ENCODE measurements around the gene TBX18. TPM values are rescaled to one million over a fixed set of nuclear protein-coding genes. Genes with fewer than 3 reads are reported as not detected.

Gene TBX18
- total RNA-seq, 3 donors from 2014 or later, result 0.23 to 1.7 (median 0.82) TPM

GRCh38 chr6:84804720-84805119 is 40.3 kb upstream of the TBX18 start:
- no peaks in the 10 kb centered on the region for H3K9me3 ChIP-seq
- H3K36me3 ChIP-seq (ENCODE audit: low read depth), result no peaks in the 10 kb centered on the region
- DNase-seq (no peak), ATAC-seq (no peak)
- TF ChIP-seq CTCF (IDR thresholded peaks at IDR 0.05), result no peak
- intact Hi-C loops (cut with DNase I, micrococcal nuclease), result no loop called here
- H3K4me3 ChIP-seq, result no peak overlapping the region
- H3K4me1 ChIP-seq (ENCODE audit: low read depth), result no peaks in the 10 kb centered on the region

GRCh38 chr6:84801250-84801649 is 36.9 kb upstream of the TBX18 start:
- Histone ChIP-seq H3K4me1 (ENCODE audit: low read depth) (no peaks in the 10 kb centered on the region), H3K4me3 (no peak overlapping the region), H3K36me3 (ENCODE audit: low read depth) (no peaks in the 10 kb centered on the region), H3K9me3 (no peaks in the 10 kb centered on the region)
- ATAC-seq (no peak), DNase-seq (no peak)
- no peak for TF ChIP-seq CTCF (IDR thresholded peaks at IDR 0.05)
- intact Hi-C loops (cut with DNase I, micrococcal nuclease), result no loop called here

GRCh38 chr6:84798257-84798656 is 33.9 kb upstream of the TBX18 start:
- Histone ChIP-seq H3K4me3 (no peak overlapping the region), H3K9me3 (no peaks in the 10 kb centered on the region), H3K36me3 (ENCODE audit: low read depth) (no peaks in the 10 kb centered on the region), H3K4me1 (ENCODE audit: low read depth) (no peaks in the 10 kb centered on the region)
- intact Hi-C loops (cut with DNase I, micrococcal nuclease), result no loop called here
- DNase-seq (no peak), ATAC-seq (no peak)
- no peak for TF ChIP-seq CTCF (IDR thresholded peaks at IDR 0.05)

GRCh38 chr6:84796343-84796742 is 31.9 kb upstream of the TBX18 start:
- ATAC-seq (no peak), DNase-seq (no peak)
- Histone ChIP-seq H3K4me1 (ENCODE audit: low read depth) (no peaks in the 10 kb centered on the region), H3K4me3 (no peak overlapping the region), H3K36me3 (ENCODE audit: low read depth) (no peaks in the 10 kb centered on the region), H3K9me3 (no peaks in the 10 kb centered on the region)
- intact Hi-C loops (cut with DNase I, micrococcal nuclease), result no loop called here
- no peak for TF ChIP-seq CTCF (IDR thresholded peaks at IDR 0.05)

GRCh38 chr6:84791927-84792326 is 27.5 kb upstream of the TBX18 start:
- TF ChIP-seq CTCF (IDR thresholded peaks at IDR 0.05), result no peak
- Histone ChIP-seq H3K36me3 (ENCODE audit: low read depth) (no peaks in the 10 kb centered on the region), H3K4me1 (ENCODE audit: low read depth) (no peaks in the 10 kb centered on the region), H3K9me3 (no peaks in the 10 kb centered on the region), H3K4me3 (no peak overlapping the region)
- DNase-seq, result no peak
- intact Hi-C loops (cut with DNase I, micrococcal nuclease), result no loop called here
- no peak for ATAC-seq

GRCh38 chr6:84791233-84791632 is 26.8 kb upstream of the TBX18 start:
- TF ChIP-seq CTCF (IDR thresholded peaks at IDR 0.05), result no peak
- no peaks in the 10 kb centered on the region for H3K4me1 ChIP-seq (ENCODE audit: low read depth)
- no peaks in the 10 kb centered on the region for H3K36me3 ChIP-seq (ENCODE audit: low read depth)
- H3K4me3 ChIP-seq, result no peak overlapping the region
- intact Hi-C loops (cut with DNase I, micrococcal nuclease), result no loop called here
- H3K9me3 ChIP-seq, result no peaks in the 10 kb centered on the region
- ATAC-seq, result no peak
- no peak for DNase-seq

All from mucosa of descending colon (tissue), 3 donors.